Lower lobe of right lung (tissue), 2 donors: ENCODE data around the gene FBN1. TPM values are rescaled to one million over a fixed set of nuclear protein-coding genes. Genes with fewer than 3 reads are reported as not detected.

Source experiments
- ATAC-seq, 2 donors: fragments of 200-7000 bp; cut with Tn5 transposase; one replicate each; pipeline ENCODE4 v1.9.1; 2020 to 2022; ENCODE audit warnings: mild to moderate bottlenecking in 2 of 2, moderate library complexity in 2 of 2
- DNase-seq: peaks from one replicate; pipeline ENCODE4 v3.0.0-alpha.2; 2020
- H3K27ac ChIP-seq: fragments of 200-600 bp; one replicate; pipeline ENCODE4 v1.8.0; 2022
- H3K27me3 ChIP-seq: fragments of 200-600 bp; one replicate; pipeline ENCODE4 v1.8.0; 2022; ENCODE audit warnings: low read depth
- H3K36me3 ChIP-seq: fragments of 200-600 bp; one replicate; pipeline ENCODE4 v1.8.0; 2022; ENCODE audit warnings: mild to moderate bottlenecking
- H3K4me1 ChIP-seq: fragments of 200-600 bp; one replicate; pipeline ENCODE4 v1.8.0; 2022
- H3K4me3 ChIP-seq: fragments of 200-600 bp; one replicate; pipeline ENCODE4 v1.8.0; 2022; ENCODE audit warnings: mild to moderate bottlenecking
- H3K9me3 ChIP-seq: fragments of 200-600 bp; one replicate; pipeline ENCODE4 v1.8.0; 2022
- intact Hi-C: fragments of 100-400 bp; cut with DNase I; formaldehyde crosslinking; loops from one replicate; pipeline ENCODE4 v1.11.0; 2022
- total RNA-seq: library from RNA; stranded (reverse); fragmentation: NEBNext Ultra II Directional; extraction: Animal tissue kit (Norgen Biotek cat#: 25700); gene quantifications from one replicate; pipeline ENCODE4 v1.2.1, GENCODE V29; 2021
- TF ChIP-seq, protein P1 (sequence below): fragments of 200-600 bp; IDR thresholded peaks from one replicate; pipeline ENCODE4 v1.8.0; 2022; ENCODE audit warnings: antibody characterized with exemption, mild to moderate bottlenecking
- donor health status: DM: no; HTN: yes; CAD: no; lungs with severe emphysema.

Gene FBN1
- total RNA-seq, 1 donor from 2014 or later, result 75.3 TPM

DNA sequence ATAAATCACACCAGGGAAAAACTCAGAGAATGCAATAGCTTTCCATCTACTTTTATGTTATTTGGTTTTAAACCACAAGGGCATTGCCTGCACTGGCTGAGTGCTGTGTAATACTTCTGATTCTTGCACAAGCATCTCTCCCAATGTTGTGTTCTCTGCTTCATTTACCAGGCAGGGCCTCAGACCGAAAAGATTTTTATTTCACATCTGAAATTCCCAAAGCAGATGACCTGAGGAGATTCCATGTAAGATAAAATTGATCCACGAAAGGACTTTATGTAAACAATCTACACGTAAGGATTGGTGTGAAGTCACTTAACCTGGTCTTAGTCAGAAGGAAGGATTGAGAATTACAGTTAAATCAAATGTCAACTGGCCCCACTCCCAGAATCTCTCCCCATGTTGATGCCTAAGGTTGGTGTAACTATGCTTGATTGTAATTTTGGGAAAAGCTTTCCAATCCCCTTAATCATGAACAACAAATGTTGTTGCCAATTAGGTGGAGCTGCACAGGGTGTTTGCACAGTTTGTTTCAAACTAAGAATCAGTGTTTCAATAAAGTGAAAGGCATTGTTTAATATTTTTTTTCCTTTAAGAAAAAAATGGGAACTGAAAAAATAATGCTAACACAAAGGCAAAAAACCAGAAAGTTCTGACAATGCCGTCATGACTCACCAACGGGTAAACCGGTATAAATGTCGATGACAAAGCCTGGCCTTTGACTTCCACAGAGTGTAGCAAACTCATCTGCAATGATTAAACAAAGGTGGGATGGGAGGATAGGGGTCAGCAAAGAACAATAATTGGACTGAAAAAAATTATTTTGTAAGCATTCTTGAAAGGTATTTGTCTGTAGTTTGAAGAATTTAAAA, 185.7 kb downstream of the FBN1 start:
- DNase-seq (no peak), ATAC-seq (no peak)
- no peaks in the 10 kb centered on the region for H3K9me3 ChIP-seq
- no peak overlapping the region for H3K4me3 ChIP-seq
- H3K27ac ChIP-seq, result no peak overlapping the region
- intact Hi-C loops, result no loop called here
- H3K27me3 ChIP-seq, result no peaks in the 10 kb centered on the region
- peaks cover 29% of the 10 kb centered on the region for H3K36me3 ChIP-seq
- TF ChIP-seq, protein P1, sequence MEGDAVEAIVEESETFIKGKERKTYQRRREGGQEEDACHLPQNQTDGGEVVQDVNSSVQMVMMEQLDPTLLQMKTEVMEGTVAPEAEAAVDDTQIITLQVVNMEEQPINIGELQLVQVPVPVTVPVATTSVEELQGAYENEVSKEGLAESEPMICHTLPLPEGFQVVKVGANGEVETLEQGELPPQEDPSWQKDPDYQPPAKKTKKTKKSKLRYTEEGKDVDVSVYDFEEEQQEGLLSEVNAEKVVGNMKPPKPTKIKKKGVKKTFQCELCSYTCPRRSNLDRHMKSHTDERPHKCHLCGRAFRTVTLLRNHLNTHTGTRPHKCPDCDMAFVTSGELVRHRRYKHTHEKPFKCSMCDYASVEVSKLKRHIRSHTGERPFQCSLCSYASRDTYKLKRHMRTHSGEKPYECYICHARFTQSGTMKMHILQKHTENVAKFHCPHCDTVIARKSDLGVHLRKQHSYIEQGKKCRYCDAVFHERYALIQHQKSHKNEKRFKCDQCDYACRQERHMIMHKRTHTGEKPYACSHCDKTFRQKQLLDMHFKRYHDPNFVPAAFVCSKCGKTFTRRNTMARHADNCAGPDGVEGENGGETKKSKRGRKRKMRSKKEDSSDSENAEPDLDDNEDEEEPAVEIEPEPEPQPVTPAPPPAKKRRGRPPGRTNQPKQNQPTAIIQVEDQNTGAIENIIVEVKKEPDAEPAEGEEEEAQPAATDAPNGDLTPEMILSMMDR, result no peak
- H3K4me1 ChIP-seq, result no peaks in the 10 kb centered on the region

DNA sequence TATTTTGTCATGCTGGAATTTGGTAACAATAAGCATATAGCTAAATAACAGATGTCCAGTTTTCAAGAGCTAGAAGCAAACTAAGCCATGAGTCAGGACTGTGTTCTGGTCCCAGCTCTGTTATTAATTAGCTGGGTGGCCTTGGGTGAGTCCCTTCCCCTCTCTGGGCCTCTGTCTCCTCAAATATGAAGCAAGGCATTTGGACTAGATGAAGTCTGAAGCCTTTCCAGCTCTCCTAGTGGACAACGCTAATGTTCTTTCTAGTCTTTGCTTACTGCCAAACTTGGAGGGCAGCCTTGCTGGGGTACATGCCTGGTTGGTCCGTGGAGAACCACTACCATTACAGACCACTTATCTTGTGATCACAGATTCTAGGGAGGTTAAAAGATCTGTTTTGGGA, 186.6 kb downstream of the FBN1 start:
- Histone ChIP-seq H3K4me1 (no peaks in the 10 kb centered on the region), H3K36me3 (peaks cover 29% of the 10 kb centered on the region), H3K4me3 (no peak overlapping the region), H3K27me3 (no peaks in the 10 kb centered on the region), H3K27ac (no peak overlapping the region), H3K9me3 (no peaks in the 10 kb centered on the region)
- TF ChIP-seq, protein P1, result no peak
- ATAC-seq (no peak), DNase-seq (no peak)
- intact Hi-C loops, result no loop called here

DNA sequence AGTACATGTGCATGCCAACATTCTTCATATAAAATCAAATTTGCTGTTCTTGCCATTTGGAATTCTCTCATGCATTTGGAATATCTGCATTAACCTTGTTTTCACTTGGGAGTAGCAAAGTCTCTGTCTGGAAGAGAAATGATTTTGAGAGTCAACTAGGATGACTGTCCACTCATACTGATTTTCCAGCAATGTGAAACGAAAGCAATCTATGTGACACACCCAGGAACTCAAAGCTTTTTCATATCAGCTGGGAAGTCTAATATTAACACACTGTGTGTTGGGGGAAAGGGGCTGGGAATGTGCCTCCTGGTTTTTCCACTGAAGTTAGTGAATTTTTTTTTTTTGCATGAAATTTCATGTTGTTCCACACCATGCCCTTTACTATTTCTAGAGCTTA, 189.4 kb downstream of the FBN1 start:
- Histone ChIP-seq H3K36me3 (peaks cover 15% of the 10 kb centered on the region), H3K9me3 (no peaks in the 10 kb centered on the region), H3K27ac (no peak overlapping the region), H3K4me3 (no peak overlapping the region), H3K27me3 (no peaks in the 10 kb centered on the region), H3K4me1 (no peaks in the 10 kb centered on the region)
- TF ChIP-seq, protein P1, result no peak
- DNase-seq (no peak), ATAC-seq (no peak)
- intact Hi-C loops, result no loop called here

DNA sequence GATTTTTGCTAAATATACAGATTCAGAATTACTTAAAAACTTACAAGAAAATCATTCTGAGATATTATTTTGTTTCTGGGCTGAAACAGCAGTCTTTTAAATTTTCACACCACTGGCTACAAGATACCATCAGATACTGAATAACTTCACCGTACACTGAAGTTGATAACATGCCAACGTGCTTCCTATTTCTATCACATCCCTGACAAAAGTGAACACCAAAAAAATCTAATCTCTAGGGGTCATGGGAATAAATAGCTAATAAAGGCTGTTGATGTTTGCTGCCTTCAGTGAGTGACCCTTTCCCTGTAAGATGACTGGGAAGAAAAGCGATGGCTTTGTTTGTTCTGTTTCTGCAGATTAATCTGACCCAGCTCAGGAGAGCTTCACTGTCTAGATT, 193.8 kb downstream of the FBN1 start:
- no peak for DNase-seq
- Histone ChIP-seq H3K27ac (no peak overlapping the region), H3K4me1 (no peaks in the 10 kb centered on the region), H3K27me3 (no peaks in the 10 kb centered on the region), H3K4me3 (no peak overlapping the region), H3K9me3 (no peaks in the 10 kb centered on the region), H3K36me3 (peaks cover 28% of the 10 kb centered on the region)
- intact Hi-C loops, result no loop called here
- no peak for ATAC-seq
- TF ChIP-seq, protein P1, result no peak

DNA sequence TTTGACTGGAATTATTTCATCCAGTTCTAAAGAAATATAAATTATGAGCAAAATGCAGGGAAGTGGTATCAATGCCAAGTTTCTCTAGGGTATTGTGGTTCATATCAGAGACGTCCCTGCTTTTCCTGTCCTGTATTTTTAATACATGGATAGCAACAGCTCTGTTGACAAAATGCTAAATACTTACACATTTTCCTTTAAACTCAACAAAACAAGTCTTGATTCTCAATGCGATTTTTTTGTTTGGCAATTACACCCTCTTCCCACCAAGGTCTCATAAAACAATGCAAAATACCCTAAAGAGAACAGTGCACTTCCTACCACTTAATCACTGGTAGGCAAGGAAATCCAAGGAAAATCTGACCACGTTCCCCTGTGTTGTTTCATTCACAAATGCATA, 194.3 kb downstream of the FBN1 start:
- no peak overlapping the region for H3K27ac ChIP-seq

More for the DNA sequence above, 194.3 kb downstream of the FBN1 start:
- ATAC-seq, result no peak
- TF ChIP-seq, protein P1, result no peak
- Histone ChIP-seq H3K36me3 (peaks cover 31% of the 10 kb centered on the region), H3K4me1 (no peaks in the 10 kb centered on the region), H3K4me3 (no peak overlapping the region), H3K27me3 (no peaks in the 10 kb centered on the region), H3K9me3 (no peaks in the 10 kb centered on the region)
- intact Hi-C loops, result no loop called here
- DNase-seq, result no peak
